GM19193 (cell line): ENCODE data around the gene TAP2.

ENCODE experiments used
- POLR2A ChIP-seq: IDR thresholded peaks from 4 replicates; pipeline ENCODE4 v1.6.1; 2011; ENCODE audit not compliant: insufficient read depth, insufficient read length; ENCODE audit errors: extremely low read depth

Gene TAP2

GRCh38 chr6:32838114-32838958 lies at the start of gene TAP2:
Gene TAP2, minus strand, starts transcription at chr6:32838739. Its CDS starts 506 bp downstream, at chr6:32838233.
- peak; percentile 69 for TF ChIP-seq POLR2A

- TF ChIP-seq POLR2A: no peak
These were observed 49.1 kb upstream of the TAP2 start for GRCh38 chr6:32887616-32888015.

DNA sequence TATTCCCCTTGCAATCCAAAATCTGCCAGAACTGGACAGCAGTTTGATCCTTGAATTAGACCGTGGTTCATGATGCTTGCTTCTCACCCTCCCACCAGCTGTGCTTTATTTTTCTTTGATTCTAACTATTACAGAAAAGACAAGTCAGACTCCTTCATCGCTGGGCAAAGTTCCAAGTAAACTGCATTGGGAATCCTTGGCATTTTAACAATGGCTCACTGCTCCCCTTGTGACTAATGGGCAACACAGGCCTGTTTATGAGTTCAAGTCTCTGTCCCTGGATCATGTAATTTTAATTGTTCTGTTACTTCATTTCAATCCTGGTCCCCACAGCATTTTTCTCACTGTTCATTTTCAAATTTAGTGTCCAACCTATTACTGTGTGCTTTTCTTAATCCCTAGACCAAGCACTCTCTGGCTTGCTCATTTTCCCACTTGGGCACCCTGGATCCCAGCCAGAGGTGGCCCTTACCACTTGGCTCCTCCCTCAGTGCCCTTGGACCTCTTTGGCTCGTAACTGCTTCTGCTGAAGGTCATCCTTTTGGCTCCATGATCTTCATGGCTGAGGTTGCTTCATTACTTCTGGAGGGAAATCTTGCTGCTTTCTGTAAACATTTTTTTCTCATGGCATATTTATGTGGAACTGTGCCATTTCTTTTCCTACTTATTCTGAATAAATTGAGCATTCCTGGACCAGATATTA lies 48.3 kb upstream of the TAP2 start:
- TF ChIP-seq POLR2A: no peak

DNA sequence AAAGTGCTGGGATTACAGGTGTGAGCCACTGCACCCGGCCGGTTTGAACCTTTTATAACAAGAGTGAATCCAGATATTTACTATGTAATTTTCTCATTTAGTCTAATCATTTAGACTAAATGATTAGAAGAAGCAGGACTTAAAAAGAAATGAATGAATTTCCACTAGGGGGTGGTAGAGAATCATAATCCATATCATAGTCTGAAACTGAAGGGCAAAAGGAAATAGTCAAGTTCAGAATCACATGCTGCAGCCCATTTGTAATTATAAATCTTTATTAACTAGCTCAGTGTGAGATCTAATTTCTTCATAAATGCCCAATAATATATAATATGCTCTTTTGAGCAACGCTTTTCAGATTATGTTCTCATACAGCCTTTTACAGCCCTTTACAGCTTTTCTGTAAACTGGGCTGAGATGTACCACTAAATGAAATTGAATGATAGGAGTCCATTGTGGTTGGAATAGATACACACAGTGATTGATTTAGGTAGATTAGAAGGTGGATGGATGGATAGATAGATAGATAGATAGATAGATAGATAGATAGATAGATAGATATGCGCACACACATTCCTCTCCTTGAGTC lies 47.3 kb upstream of the TAP2 start:
- TF ChIP-seq POLR2A: no peak

DNA sequence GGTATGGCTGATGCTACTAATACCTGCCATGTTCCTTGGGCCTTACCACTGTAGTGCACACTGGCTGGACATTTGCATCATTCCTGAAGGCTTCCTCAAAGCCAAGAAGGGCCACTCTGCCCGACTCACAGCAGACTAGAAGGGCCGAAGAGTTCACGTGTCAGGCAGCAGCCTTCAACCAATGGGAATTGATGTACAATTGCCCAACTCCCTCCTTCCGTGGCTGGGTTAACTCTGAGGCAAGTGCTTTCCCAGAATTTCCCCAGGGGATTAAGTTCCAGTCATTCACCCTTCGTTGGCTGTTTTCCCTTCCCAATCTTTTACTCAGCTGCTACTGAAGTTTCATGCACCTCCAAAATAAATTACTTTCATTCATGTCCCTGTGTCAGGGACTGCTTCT lies 45.2 kb upstream of the TAP2 start:
- no peak for TF ChIP-seq POLR2A

DNA sequence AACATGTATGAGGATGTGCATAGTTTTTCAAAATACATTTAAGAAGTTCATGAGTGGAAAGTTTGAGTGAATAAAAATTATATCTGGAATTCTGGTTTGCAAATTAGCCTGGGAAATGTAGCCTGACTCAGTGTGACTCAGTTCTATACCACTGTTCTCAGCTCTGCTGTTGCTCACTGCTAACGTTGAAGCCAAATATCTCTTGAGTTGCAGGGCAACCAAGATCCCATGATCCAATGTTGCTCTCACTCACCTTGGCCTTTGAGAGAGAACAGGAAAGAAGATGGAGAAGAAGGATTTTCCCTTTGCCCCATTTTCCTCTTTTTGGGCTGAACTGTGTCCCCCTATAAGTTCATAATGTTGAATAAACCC lies 44.3 kb upstream of the TAP2 start:
- TF ChIP-seq POLR2A: no peak

DNA sequence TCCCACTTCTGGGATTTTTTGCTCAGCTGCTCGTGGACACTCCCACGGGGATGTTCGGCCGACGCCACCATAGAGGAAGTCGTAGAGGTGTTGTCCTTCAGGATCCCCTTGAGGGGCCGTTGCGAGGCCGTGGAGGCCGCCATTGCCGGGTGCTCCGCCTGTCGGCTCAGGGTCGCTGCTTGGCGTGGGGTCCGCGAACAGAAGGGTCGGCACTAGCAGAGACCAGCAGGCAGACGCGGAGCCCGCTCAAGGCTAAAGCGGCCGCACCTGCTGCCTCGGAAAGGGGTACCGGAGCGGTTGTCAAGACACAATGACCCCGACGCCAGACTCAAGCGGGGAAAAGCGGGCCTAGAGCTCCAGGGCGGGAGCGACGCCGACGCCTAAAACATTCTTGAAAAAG lies 41.2 kb upstream of the TAP2 start:
- no peak for TF ChIP-seq POLR2A

DNA sequence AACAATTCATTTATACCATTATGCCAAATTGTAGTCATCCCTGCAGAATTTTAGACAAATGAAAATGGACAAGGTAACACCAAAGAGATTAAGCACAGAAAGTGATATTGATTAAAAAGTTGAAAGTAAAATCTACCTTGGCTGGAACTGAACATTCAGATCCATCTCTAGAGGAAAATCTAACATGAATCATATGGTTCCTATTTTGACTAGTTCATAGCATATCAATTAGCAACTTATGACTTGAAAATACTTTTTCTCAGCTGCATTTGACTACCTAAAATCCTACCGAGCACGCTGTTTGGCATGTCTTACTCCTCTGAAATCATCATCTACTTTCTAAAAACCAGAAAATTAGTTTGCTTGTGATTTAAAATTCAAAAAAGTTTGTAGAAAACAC lies 38.1 kb upstream of the TAP2 start:
- TF ChIP-seq POLR2A: no peak

- no peak for TF ChIP-seq POLR2A
These were observed 29.8 kb upstream of the TAP2 start for GRCh38 chr6:32868257-32868788.

- TF ChIP-seq POLR2A: no peak
These were observed 29.2 kb upstream of the TAP2 start for GRCh38 chr6:32867554-32868256.

GRCh38 chr6:32867022-32867477 lies 28.5 kb upstream of the TAP2 start:
- no peak for TF ChIP-seq POLR2A

DNA sequence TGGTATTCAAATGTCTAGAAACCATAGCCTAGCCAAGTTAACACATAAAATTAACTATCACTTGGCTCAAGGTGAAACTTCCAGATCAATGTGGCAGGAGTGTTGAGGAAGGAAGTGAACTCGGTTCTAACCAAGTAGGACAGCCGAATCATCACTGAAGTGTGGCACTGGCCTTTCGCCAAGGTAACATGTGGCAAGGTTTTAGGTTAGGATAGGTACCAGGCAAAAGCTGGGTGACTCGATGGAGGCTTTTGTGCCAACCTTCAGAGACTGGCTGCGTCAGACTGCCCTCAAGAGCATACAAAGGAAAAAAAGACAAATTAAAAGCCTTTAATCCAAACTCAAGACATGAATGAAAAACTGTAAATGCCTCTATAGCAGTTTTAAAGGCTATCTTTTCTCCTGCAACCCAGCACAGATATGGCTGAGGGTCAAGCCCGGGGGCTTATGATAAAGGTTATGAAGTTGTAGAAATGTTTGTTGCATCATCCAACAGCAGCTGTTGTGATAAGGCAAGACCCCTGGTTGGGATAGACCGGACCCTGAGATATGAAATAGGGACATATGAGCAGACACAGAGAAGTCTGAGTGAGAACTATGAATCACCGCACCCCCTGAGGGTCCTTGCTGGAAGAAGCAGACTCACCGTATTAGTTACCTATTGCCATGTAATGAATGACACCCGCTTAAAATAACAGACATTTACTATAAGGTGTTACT lies 27.3 kb upstream of the TAP2 start:
- no peak for TF ChIP-seq POLR2A

- TF ChIP-seq POLR2A: no peak
These were observed 24.2 kb upstream of the TAP2 start for GRCh38 chr6:32862725-32863124.

GRCh38 chr6:32860674-32861073 lies 22.1 kb upstream of the TAP2 start:
- TF ChIP-seq POLR2A: no peak
